SK-N-SH (cell line): ENCODE data around the gene MLXIP. TPM values are rescaled to one million over a fixed set of nuclear protein-coding genes. Genes with fewer than 3 reads are reported as not detected.

Source experiments
- CTCF ChIA-PET: fragments of 300-600, 350-600 bp; formaldehyde crosslinking; extraction: SDS; loops from one replicate; lab custom pipeline; 2021; lab: Yijun Ruan, JAX
- POLR2A ChIA-PET: fragments of 350-600 bp; sonication (Branson Sonifier 250); formaldehyde crosslinking; extraction: SDS; loops from one replicate; lab custom pipeline; 2020; ENCODE audit warnings: antibody characterized with exemption, inconsistent platforms; lab: Yijun Ruan, JAX
- DNase-seq: peaks from one replicate; pipeline ENCODE4 v3.0.0; 2012
- H2AFZ ChIP-seq: fragments of 200-600 bp; sonication (generic); 2 replicates; pipeline ENCODE4 v1.8.1; 2016; ENCODE audit warnings: antibody characterized with exemption, mild to moderate bottlenecking, low read depth
- H3F3A ChIP-seq: fragments of 200-600 bp; sonication (generic); replicated peaks from 2 replicates; pipeline ENCODE3; 2016; ENCODE audit warnings: antibody characterized with exemption, mild to moderate bottlenecking; ENCODE audit not compliant: insufficient read depth
- H3K27ac ChIP-seq, 2 experiments: fragments of 200-500 bp in 1 of 2; fragments of 200-600 bp in 1 of 2; sonication (Bioruptor generic) in 1 of 2; sonication (generic), shearing (Covaris generic) in 1 of 2; 2 replicates each; pipeline versions ENCODE4 v1.5.1 to v1.6.1; 2014 to 2016; ENCODE audit warnings: low read depth in 2 of 2, inconsistent platforms in 1 of 2, low read length in 1 of 2, mild to moderate bottlenecking in 1 of 2, mixed read lengths in 1 of 2
- H3K27me3 ChIP-seq: fragments of 200-600 bp; sonication (generic), shearing (Covaris generic); 2 replicates; pipeline ENCODE4 v1.6.1; 2016; ENCODE audit warnings: mixed run types; ENCODE audit not compliant: insufficient read depth
- H3K36me3 ChIP-seq, 2 experiments: fragments of 200-500 bp in 1 of 2; fragments of 200-600 bp in 1 of 2; sonication (Bioruptor generic) in 1 of 2; sonication (generic) in 1 of 2; replicated peaks in 1 of 2; 2 replicates each; pipeline versions ENCODE3 to v1.5.1; 2014 to 2016; ENCODE audit warnings: low read length in 1 of 2, mild to moderate bottlenecking in 1 of 2; ENCODE audit not compliant: insufficient read depth in 2 of 2, control insufficient read depth in 1 of 2
- H3K4me1 ChIP-seq, 2 experiments: fragments of 200-500 bp in 1 of 2; fragments of 200-600 bp in 1 of 2; sonication (Bioruptor generic) in 1 of 2; sonication (generic), shearing (Covaris generic) in 1 of 2; 2 replicates each; pipeline versions ENCODE4 v1.5.1 to v1.6.1; 2014 to 2016; ENCODE audit warnings: low read depth in 1 of 2, low read length in 1 of 2, mixed run types in 1 of 2; ENCODE audit not compliant: insufficient read depth in 2 of 2, control insufficient read depth in 1 of 2
- H3K4me2 ChIP-seq: fragments of 200-600 bp; sonication (generic), shearing (Covaris generic); 2 replicates; pipeline ENCODE4 v1.6.1; 2017; ENCODE audit warnings: mixed run types
- H3K4me3 ChIP-seq, 2 experiments: fragments of 200-500 bp in 1 of 2; fragments of 200-600 bp in 1 of 2; sonication (Bioruptor generic) in 1 of 2; sonication (generic), shearing (Covaris generic) in 1 of 2; 2 replicates each; pipeline versions ENCODE4 v1.5.1 to v1.8.1; 2014 to 2016; ENCODE audit warnings: low read depth in 2 of 2, inconsistent platforms in 1 of 2, low read length in 1 of 2, mild to moderate bottlenecking in 1 of 2, mixed read lengths in 1 of 2, moderate library complexity in 1 of 2
- H3K79me2 ChIP-seq: fragments of 200-600 bp; sonication (generic); 2 replicates; pipeline ENCODE4 v1.8.1; 2017; ENCODE audit warnings: mild to moderate bottlenecking; ENCODE audit not compliant: insufficient read depth
- H3K9ac ChIP-seq: fragments of 200-600 bp; sonication (generic); 2 replicates; pipeline ENCODE4 v1.6.1; 2017; ENCODE audit warnings: mixed run types
- H3K9me2 ChIP-seq: fragments of 200-600 bp; sonication (generic); 2 replicates; pipeline ENCODE4 v1.6.1; 2017; ENCODE audit warnings: mixed run types
- H3K9me3 ChIP-seq: fragments of 200-600 bp; sonication (generic); 2 replicates; pipeline ENCODE4 v1.6.1; 2017; ENCODE audit warnings: mixed run types, mild to moderate bottlenecking, moderate library complexity
- H4K20me1 ChIP-seq: fragments of 200-600 bp; sonication (generic); 2 replicates; pipeline ENCODE4 v1.6.1; 2017; ENCODE audit warnings: mild to moderate bottlenecking, mixed run types; ENCODE audit not compliant: insufficient read depth
- ELF1 ChIP-seq: IDR thresholded peaks from 2 replicates; pipeline ENCODE4 v1.4.0; 2012
- FOXJ3 ChIP-seq: sonication (generic); formaldehyde crosslinking; IDR thresholded peaks from 2 replicates; pipeline ENCODE4 v1.5.1; 2020; ENCODE audit warnings: mild to moderate bottlenecking, missing genetic modification reagents
- FOXM1 ChIP-seq: IDR thresholded peaks from 2 replicates; pipeline ENCODE4 v1.4.0; 2012; ENCODE audit warnings: low read depth, mild to moderate bottlenecking
- GATA2 ChIP-seq: sonication (generic); formaldehyde crosslinking; IDR thresholded peaks from 2 replicates; pipeline ENCODE4 v1.5.0; 2020; ENCODE audit warnings: mild to moderate bottlenecking, missing genetic modification reagents
- MEF2A ChIP-seq: IDR thresholded peaks from 2 replicates; pipeline ENCODE4 v1.4.0; 2012; ENCODE audit warnings: low read depth, borderline replicate concordance
- MXI1 ChIP-seq: IDR thresholded peaks from 2 replicates; pipeline ENCODE4 v1.6.1; 2012; ENCODE audit warnings: mild to moderate bottlenecking, low read depth, low read length, improper control_type of control experiment
- NFIC ChIP-seq: IDR thresholded peaks from 2 replicates; pipeline ENCODE4 v1.4.0; 2012; ENCODE audit warnings: borderline replicate concordance
- NRF1 ChIP-seq: IDR thresholded peaks from 2 replicates; pipeline ENCODE4 v1.6.1; 2012; ENCODE audit warnings: low read depth, mild to moderate bottlenecking, low read length
- POLR2AphosphoS5 ChIP-seq: IDR thresholded peaks from 2 replicates; pipeline ENCODE4 v1.6.1; 2012; ENCODE audit warnings: low read depth, low read length
- RAD21 ChIP-seq: IDR thresholded peaks from 2 replicates; pipeline ENCODE4 v1.6.1; 2012; ENCODE audit warnings: mild to moderate bottlenecking, low read length
- REST ChIP-seq: IDR thresholded peaks from 2 replicates; pipeline ENCODE4 v1.6.1; 2012; ENCODE audit warnings: mild to moderate bottlenecking, low read depth, low read length, moderate library complexity
- TCF12 ChIP-seq: IDR thresholded peaks from 2 replicates; pipeline ENCODE4 v1.4.0; 2012
- WGBS: methylation state at CpG from one replicate; pipeline ENCODE4 v1.1.6; 2017; ENCODE audit warnings: low lambda C conversion rate; 5-methylcytosine and 5-hydroxymethylcytosine counted together
- polyA plus RNA-seq, 3 experiments: library from polyadenylated mRNA; depleted of rRNA; stranded (reverse); fragments of >200 nt; gene quantifications; 2 replicates each; pipeline ENCODE4 v1.2.3, GENCODE V29; 2012
- TF ChIP-seq, protein P1 (sequence below): IDR thresholded peaks from 2 replicates; pipeline ENCODE4 v1.4.0; 2012; ENCODE audit warnings: low read depth
- TF ChIP-seq, protein P2 (sequence below): IDR thresholded peaks from 2 replicates; pipeline ENCODE4; 2012
- TF ChIP-seq, protein P3 (sequence below): IDR thresholded peaks from 2 replicates; pipeline ENCODE4 v1.4.0; 2012; ENCODE audit warnings: low read depth, borderline replicate concordance
- TF ChIP-seq, protein P4 (sequence below): fragments of 200-600 bp; sonication (generic); IDR thresholded peaks from 2 replicates; pipeline ENCODE4 v1.6.1; 2017; ENCODE audit warnings: antibody characterized with exemption, mild to moderate bottlenecking, moderate library complexity
- TF ChIP-seq, protein P5 (sequence below): IDR thresholded peaks from 2 replicates; pipeline ENCODE4 v1.4.0; 2012; ENCODE audit warnings: low read depth, borderline replicate concordance

The MLXIP gene
- polyA plus RNA-seq, 1 of the 3 experiments (the other 2 are of a cell fraction): 11.0 TPM

DNA sequence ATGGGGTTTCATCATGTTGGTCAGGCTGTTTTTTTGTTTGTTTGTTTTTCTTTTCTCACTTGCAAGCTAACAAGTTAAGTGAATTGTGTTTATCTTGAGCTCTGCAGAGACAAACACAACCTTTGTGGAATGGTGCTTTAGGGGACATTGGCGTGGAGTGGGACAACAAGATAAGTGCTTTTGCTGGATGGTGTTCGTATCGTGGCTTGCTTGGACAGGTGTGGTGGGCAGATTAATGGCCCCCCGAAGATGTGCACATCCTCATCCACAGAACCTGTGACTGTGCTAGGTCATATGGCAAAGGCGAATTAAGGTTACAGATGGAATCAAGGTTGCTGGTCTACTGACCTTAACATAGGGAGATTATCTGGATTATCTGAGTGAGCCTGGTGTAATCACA is 7.0 kb downstream of the MLXIP start:
- POLR2A ChIA-PET: no interaction called here
- Histone ChIP-seq H3K4me1 (peaks cover 15 to 26% of the 10 kb centered on the region in 2 experiments), H2AFZ (no peak overlapping the region), H3K9me3 (no peaks in the 10 kb centered on the region)
- 95% methylated on average over 5 of the region's 5 CpGs for WGBS
- TF ChIP-seq, protein P1, sequence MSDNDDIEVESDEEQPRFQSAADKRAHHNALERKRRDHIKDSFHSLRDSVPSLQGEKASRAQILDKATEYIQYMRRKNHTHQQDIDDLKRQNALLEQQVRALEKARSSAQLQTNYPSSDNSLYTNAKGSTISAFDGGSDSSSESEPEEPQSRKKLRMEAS: no peak
- TF ChIP-seq, all 33 proteins: peak for 0
- no peak for DNase-seq
- Histone ChIP-seq H3K9ac (no peak overlapping the region), H3K79me2 (peaks cover 98% of the 10 kb centered on the region), H3K27ac (no peak overlapping the region), H3K9me2 (no peaks in the 10 kb centered on the region), H3K4me3 (no peak overlapping the region), H3K27me3 (no peaks in the 10 kb centered on the region), H4K20me1 (peaks cover 40% of the 10 kb centered on the region), H3K4me2 (no peak overlapping the region), H3K36me3 (peaks cover 9 to 11% of the 10 kb centered on the region in 2 experiments), H3F3A (peaks cover 32% of the 10 kb centered on the region)
- CTCF ChIA-PET: interaction anchor here (3.5 kb wide), 1 partner anchor 12 kb away, joined by 12 read pairs; no protein-coding TSS in a partner anchor

DNA sequence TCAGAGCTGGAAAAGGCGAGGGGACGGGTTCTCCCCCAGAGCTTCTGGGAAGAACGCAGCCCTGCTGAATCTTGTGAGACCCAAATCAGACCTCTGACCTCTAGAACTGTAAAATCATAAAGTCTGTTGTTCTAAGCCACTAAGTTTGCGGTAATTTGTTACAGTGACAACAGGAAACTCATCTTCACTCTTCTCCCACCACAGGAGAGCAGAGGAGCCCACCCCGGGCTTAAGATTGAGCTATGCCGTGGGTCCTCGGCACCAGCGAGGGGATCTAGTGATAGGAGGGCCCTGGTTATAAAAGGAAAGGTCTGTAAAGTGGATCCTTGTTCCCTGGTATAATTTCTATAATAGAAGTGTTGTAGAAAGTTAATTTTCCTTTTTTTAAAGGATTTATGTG is 7.6 kb downstream of the MLXIP start:
- H3K4me1 ChIP-seq: peaks cover 17 to 21% of the 10 kb centered on the region in 2 experiments
- DNase-seq: no peak
- H3K9ac ChIP-seq: no peak overlapping the region
- H3K4me3 ChIP-seq: no peak overlapping the region
- H3K9me2 ChIP-seq: no peaks in the 10 kb centered on the region
- peaks cover 37% of the 10 kb centered on the region for H4K20me1 ChIP-seq
- ChIA-PET CTCF (interaction anchor here (3.5 kb wide), 1 partner anchor 12 kb away, joined by 12 read pairs; no protein-coding TSS in a partner anchor), POLR2A (no interaction called here)
- H3K9me3 ChIP-seq: no peaks in the 10 kb centered on the region
- 93% methylated on average over 8 of the region's 8 CpGs for WGBS
- H3K4me2 ChIP-seq: no peak overlapping the region
- H3K79me2 ChIP-seq: peaks cover 92% of the 10 kb centered on the region
- peaks cover 9 to 11% of the 10 kb centered on the region in 2 experiments for H3K36me3 ChIP-seq
- H3K27me3 ChIP-seq: no peaks in the 10 kb centered on the region
- H2AFZ ChIP-seq: no peak overlapping the region
- peaks cover 30% of the 10 kb centered on the region for H3F3A ChIP-seq
- no peak overlapping the region for H3K27ac ChIP-seq
- TF ChIP-seq MEF2A: no peak
- TF ChIP-seq NFIC: no peak
- TF ChIP-seq, protein P1: no peak
- TF ChIP-seq, protein P2, sequence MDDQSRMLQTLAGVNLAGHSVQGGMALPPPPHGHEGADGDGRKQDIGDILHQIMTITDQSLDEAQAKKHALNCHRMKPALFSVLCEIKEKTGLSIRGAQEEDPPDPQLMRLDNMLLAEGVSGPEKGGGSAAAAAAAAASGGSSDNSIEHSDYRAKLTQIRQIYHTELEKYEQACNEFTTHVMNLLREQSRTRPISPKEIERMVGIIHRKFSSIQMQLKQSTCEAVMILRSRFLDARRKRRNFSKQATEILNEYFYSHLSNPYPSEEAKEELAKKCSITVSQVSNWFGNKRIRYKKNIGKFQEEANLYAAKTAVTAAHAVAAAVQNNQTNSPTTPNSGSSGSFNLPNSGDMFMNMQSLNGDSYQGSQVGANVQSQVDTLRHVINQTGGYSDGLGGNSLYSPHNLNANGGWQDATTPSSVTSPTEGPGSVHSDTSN: no peak
- no peak for TF ChIP-seq POLR2AphosphoS5
- TF ChIP-seq FOXM1: no peak
- no peak for TF ChIP-seq RAD21
- no peak for TF ChIP-seq REST
- no peak for TF ChIP-seq TCF12
- TF ChIP-seq, protein P3, sequence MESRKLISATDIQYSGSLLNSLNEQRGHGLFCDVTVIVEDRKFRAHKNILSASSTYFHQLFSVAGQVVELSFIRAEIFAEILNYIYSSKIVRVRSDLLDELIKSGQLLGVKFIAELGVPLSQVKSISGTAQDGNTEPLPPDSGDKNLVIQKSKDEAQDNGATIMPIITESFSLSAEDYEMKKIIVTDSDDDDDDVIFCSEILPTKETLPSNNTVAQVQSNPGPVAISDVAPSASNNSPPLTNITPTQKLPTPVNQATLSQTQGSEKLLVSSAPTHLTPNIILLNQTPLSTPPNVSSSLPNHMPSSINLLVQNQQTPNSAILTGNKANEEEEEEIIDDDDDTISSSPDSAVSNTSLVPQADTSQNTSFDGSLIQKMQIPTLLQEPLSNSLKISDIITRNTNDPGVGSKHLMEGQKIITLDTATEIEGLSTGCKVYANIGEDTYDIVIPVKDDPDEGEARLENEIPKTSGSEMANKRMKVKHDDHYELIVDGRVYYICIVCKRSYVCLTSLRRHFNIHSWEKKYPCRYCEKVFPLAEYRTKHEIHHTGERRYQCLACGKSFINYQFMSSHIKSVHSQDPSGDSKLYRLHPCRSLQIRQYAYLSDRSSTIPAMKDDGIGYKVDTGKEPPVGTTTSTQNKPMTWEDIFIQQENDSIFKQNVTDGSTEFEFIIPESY: no peak
- TF ChIP-seq MXI1: no peak
- TF ChIP-seq, protein P4, sequence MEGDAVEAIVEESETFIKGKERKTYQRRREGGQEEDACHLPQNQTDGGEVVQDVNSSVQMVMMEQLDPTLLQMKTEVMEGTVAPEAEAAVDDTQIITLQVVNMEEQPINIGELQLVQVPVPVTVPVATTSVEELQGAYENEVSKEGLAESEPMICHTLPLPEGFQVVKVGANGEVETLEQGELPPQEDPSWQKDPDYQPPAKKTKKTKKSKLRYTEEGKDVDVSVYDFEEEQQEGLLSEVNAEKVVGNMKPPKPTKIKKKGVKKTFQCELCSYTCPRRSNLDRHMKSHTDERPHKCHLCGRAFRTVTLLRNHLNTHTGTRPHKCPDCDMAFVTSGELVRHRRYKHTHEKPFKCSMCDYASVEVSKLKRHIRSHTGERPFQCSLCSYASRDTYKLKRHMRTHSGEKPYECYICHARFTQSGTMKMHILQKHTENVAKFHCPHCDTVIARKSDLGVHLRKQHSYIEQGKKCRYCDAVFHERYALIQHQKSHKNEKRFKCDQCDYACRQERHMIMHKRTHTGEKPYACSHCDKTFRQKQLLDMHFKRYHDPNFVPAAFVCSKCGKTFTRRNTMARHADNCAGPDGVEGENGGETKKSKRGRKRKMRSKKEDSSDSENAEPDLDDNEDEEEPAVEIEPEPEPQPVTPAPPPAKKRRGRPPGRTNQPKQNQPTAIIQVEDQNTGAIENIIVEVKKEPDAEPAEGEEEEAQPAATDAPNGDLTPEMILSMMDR: no peak
- TF ChIP-seq NRF1: no peak
- no peak for TF ChIP-seq FOXJ3 (CRISPR knock-in tag)
- TF ChIP-seq ELF1: no peak
- TF ChIP-seq, protein P5, sequence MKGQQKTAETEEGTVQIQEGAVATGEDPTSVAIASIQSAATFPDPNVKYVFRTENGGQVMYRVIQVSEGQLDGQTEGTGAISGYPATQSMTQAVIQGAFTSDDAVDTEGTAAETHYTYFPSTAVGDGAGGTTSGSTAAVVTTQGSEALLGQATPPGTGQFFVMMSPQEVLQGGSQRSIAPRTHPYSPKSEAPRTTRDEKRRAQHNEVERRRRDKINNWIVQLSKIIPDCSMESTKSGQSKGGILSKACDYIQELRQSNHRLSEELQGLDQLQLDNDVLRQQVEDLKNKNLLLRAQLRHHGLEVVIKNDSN: no peak
- TF ChIP-seq GATA2 (CRISPR knock-in tag): no peak
- TF ChIP-seq, all 33 proteins: peak for 0
